Neural progenitor cell (in vitro differentiated cells): ENCODE results near the gene NCF2. TPM values are rescaled to one million over a fixed set of nuclear protein-coding genes. Genes with fewer than 3 reads are reported as not detected.

Source experiments
- DNase-seq: peaks from one replicate; pipeline ENCODE4 v3.0.0-alpha.2; 2016; ENCODE audit warnings: low spot score
- H2AFZ ChIP-seq: fragments of 200-600 bp; sonication (generic); replicated peaks from 2 replicates; pipeline ENCODE4 v1.6.1; 2016; ENCODE audit warnings: antibody characterized with exemption
- H3F3A ChIP-seq: fragments of 200-600 bp; sonication (generic); 2 replicates; pipeline ENCODE4 v1.6.1; 2016; ENCODE audit warnings: antibody characterized with exemption, low read depth
- H3K27ac ChIP-seq: fragments of 200-600 bp; sonication (generic); 2 replicates; pipeline ENCODE4 v1.5.1; 2016; ENCODE audit warnings: mild to moderate bottlenecking
- H3K27me3 ChIP-seq: fragments of 200-600 bp; sonication (generic); 2 replicates; pipeline ENCODE4 v1.6.1; 2016; ENCODE audit warnings: mild to moderate bottlenecking, moderate library complexity
- H3K36me3 ChIP-seq: fragments of 200-600 bp; sonication (generic); 2 replicates; pipeline ENCODE4 v1.5.1; 2016
- H3K4me1 ChIP-seq: fragments of 200-600 bp; sonication (generic); 2 replicates; pipeline ENCODE4 v1.6.1; 2016; ENCODE audit warnings: mixed run types
- H3K4me2 ChIP-seq: fragments of 200-600 bp; sonication (generic); 2 replicates; pipeline ENCODE4 v1.6.1; 2016
- H3K4me3 ChIP-seq: fragments of 200-600 bp; sonication (generic); 2 replicates; pipeline ENCODE4 v1.5.1; 2016
- H3K79me2 ChIP-seq: fragments of 200-600 bp; sonication (generic); 2 replicates; pipeline ENCODE4 v1.6.1; 2016; ENCODE audit warnings: low read depth
- H3K9ac ChIP-seq: fragments of 200-600 bp; sonication (generic); 2 replicates; pipeline ENCODE4 v1.6.1; 2016
- H3K9me3 ChIP-seq: fragments of 200-600 bp; sonication (generic); 2 replicates; pipeline ENCODE4 v1.5.1; 2016; ENCODE audit warnings: low read depth
- H4K20me1 ChIP-seq: fragments of 200-600 bp; sonication (generic); 2 replicates; pipeline ENCODE4 v1.6.1; 2016; ENCODE audit warnings: low read depth
- H3K27ac Mint-ChIP-seq: 3 replicates; pipeline ENCODE4 v1.8.0; 2021; ENCODE audit warnings: mixed read lengths
- H3K27me3 Mint-ChIP-seq: 2 replicates; pipeline ENCODE4 v1.8.0; 2022; ENCODE audit warnings: low read depth, mild to moderate bottlenecking, inconsistent platforms, moderate library complexity, mixed read lengths; ENCODE audit not compliant: insufficient read depth
- H3K36me3 Mint-ChIP-seq: 3 replicates; pipeline ENCODE4 v1.8.0; 2021; ENCODE audit warnings: mixed read lengths
- H3K4me1 Mint-ChIP-seq: 3 replicates; pipeline ENCODE4 v1.8.0; 2021; ENCODE audit warnings: mixed read lengths
- H3K4me3 Mint-ChIP-seq: 3 replicates; pipeline ENCODE4 v1.8.0; 2021; ENCODE audit warnings: mild to moderate bottlenecking, moderate library complexity, mixed read lengths
- H3K9me3 Mint-ChIP-seq: 3 replicates; pipeline ENCODE4 v1.8.0; 2020; ENCODE audit warnings: mixed read lengths
- EZH2 ChIP-seq: fragments of 200-600 bp; sonication (generic); IDR thresholded peaks from 2 replicates; pipeline ENCODE4 v1.6.1; 2017; ENCODE audit warnings: antibody characterized with exemption, mild to moderate bottlenecking, moderate library complexity
- EZH2phosphoT487 ChIP-seq: fragments of 200-600 bp; sonication (generic); IDR thresholded peaks from 2 replicates; pipeline ENCODE4 v1.6.1; 2017; ENCODE audit warnings: antibody characterized with exemption
- total RNA-seq: library from RNA; depleted of rRNA; stranded (reverse); fragments of >200 nt; gene quantifications from 2 replicates; pipeline ENCODE4 v1.2.3, GENCODE V29; 2015; ENCODE audit warnings: low replicate concordance
- TF ChIP-seq, protein P1 (sequence below): fragments of 200-600 bp; sonication (generic); IDR thresholded peaks from 2 replicates; pipeline ENCODE4 v1.5.1; 2017; ENCODE audit warnings: antibody characterized with exemption, mild to moderate bottlenecking

The NCF2 gene
- total RNA-seq, 1 donor from 2014 or later = not detected

DNA sequence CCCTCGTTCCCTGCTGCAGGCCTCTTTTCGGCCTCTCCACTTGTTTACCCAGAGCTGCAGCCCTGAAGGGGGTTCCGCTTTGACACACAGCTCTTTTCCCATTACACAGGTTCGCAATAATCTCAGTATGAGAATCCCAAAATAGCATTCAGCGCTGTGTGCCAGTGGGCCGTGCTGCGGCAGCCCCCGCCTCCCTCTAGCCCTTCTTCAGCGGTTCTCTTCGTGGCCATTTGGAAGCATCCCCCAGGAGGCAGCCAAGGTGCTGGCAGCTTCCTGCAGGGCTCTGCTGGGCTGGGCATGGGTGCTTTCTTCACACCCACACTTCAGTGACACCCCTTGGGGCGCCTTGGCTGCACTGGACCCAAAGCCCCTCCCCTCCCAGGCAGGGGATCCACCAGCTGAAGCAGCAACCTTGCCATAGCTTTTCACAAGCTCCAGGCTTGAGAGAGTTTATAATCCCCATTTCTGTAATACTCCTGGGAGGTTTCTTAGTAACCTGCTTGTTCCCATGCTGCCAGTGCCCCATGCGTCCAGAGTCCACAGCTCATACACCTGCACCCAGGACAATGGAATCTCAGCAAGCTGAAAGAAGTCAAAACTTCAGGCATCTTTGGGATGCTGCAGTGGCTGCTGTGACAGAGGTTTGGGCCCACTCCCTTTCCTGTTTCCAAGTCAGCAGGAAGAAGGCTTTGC is 8.1 kb downstream of the NCF2 start:
- Histone ChIP-seq H3K4me3 (no peak overlapping the region), H3K27me3 (no peaks in the 10 kb centered on the region), H3K79me2 (no peaks in the 10 kb centered on the region), H3K9ac (no peak overlapping the region), H3K27ac (no peak overlapping the region), H2AFZ (peak overlapping the region; percentile 39), H3K9me3 (no peaks in the 10 kb centered on the region), H3K4me2 (no peak overlapping the region), H3K4me1 (no peaks in the 10 kb centered on the region), H4K20me1 (no peaks in the 10 kb centered on the region), H3F3A (no peaks in the 10 kb centered on the region), H3K36me3 (no peaks in the 10 kb centered on the region)
- H3K4me1 Mint-ChIP-seq = peaks cover 27% of the 10 kb centered on the region
- H3K4me3 Mint-ChIP-seq = no peak overlapping the region
- no peaks in the 10 kb centered on the region for H3K36me3 Mint-ChIP-seq
- no peak for DNase-seq
- peaks cover 14% of the 10 kb centered on the region for H3K27me3 Mint-ChIP-seq
- H3K27ac Mint-ChIP-seq = peak overlapping the region; percentile 66
- TF ChIP-seq, protein P1, sequence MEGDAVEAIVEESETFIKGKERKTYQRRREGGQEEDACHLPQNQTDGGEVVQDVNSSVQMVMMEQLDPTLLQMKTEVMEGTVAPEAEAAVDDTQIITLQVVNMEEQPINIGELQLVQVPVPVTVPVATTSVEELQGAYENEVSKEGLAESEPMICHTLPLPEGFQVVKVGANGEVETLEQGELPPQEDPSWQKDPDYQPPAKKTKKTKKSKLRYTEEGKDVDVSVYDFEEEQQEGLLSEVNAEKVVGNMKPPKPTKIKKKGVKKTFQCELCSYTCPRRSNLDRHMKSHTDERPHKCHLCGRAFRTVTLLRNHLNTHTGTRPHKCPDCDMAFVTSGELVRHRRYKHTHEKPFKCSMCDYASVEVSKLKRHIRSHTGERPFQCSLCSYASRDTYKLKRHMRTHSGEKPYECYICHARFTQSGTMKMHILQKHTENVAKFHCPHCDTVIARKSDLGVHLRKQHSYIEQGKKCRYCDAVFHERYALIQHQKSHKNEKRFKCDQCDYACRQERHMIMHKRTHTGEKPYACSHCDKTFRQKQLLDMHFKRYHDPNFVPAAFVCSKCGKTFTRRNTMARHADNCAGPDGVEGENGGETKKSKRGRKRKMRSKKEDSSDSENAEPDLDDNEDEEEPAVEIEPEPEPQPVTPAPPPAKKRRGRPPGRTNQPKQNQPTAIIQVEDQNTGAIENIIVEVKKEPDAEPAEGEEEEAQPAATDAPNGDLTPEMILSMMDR = no peak
- TF ChIP-seq EZH2 = no peak
- no peak for TF ChIP-seq EZH2phosphoT487
- no peaks in the 10 kb centered on the region for H3K9me3 Mint-ChIP-seq

DNA sequence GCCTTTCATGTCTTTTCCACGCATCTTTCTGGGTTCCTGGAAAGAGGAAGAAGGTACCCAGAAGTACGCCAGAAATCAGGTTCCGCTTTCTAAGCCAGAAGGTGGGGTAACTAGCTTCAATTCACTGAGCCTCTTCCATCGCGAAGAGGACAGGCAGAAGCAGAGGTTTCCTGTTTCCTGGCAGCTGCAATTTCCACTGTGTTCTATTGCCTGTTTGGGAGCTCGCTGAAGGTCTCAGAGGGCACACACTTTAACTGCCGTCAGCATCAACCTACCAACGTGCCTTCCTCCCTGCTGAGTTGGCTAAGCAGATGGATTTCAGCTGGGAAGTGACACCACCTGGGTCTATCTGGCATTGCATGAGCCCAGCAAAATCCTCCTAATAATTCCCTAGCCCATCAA is 10.0 kb downstream of the NCF2 start:
- H3K27me3 ChIP-seq = no peaks in the 10 kb centered on the region
- no peak overlapping the region for H3K27ac ChIP-seq
- H3K4me1 ChIP-seq = no peaks in the 10 kb centered on the region
- peak overlapping the region; percentile 7 for H3K4me2 ChIP-seq
- H3K4me3 ChIP-seq = no peak overlapping the region
- TF ChIP-seq EZH2phosphoT487 = no peak
- TF ChIP-seq, protein P1 = peak; percentile 47
- H3K9me3 ChIP-seq = no peaks in the 10 kb centered on the region
- H4K20me1 ChIP-seq = no peaks in the 10 kb centered on the region
- Mint-ChIP-seq H3K36me3 (no peaks in the 10 kb centered on the region), H3K4me1 (peaks cover 32% of the 10 kb centered on the region), H3K4me3 (no peak overlapping the region), H3K9me3 (no peaks in the 10 kb centered on the region), H3K27me3 (peaks cover 14% of the 10 kb centered on the region), H3K27ac (peak overlapping the region; percentile 50)
- no peaks in the 10 kb centered on the region for H3K36me3 ChIP-seq
- DNase-seq = peak; percentile 60
- H3K79me2 ChIP-seq = no peaks in the 10 kb centered on the region
- H3K9ac ChIP-seq = no peak overlapping the region
- H2AFZ ChIP-seq = peak overlapping the region; percentile 48
- no peaks in the 10 kb centered on the region for H3F3A ChIP-seq

DNA sequence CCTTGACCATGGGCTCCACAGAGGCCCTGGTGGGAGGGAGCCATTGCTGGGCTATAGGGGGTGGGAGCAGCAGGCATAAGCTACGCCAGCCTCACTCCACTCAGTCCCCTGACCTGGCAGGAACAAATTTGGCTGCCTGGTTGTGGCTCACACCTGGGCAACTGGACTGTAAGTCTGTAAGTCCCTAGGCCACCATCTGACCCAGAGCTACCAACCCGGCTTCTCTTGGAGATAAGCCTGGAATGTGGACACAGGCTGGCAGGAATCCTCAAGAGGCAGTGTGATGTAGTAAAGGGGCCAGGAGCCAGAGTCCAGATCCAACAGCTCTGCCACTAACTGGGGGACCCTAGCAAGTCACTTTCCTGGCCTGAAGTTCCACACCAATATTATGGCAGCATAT is 11.4 kb downstream of the NCF2 start:
- Histone ChIP-seq H3K4me2 (no peak overlapping the region), H3K9me3 (no peaks in the 10 kb centered on the region), H3K36me3 (no peaks in the 10 kb centered on the region), H3K4me3 (no peak overlapping the region), H4K20me1 (no peaks in the 10 kb centered on the region), H3K9ac (no peak overlapping the region), H3K79me2 (no peaks in the 10 kb centered on the region), H2AFZ (no peak overlapping the region), H3K27me3 (no peaks in the 10 kb centered on the region), H3K27ac (no peak overlapping the region), H3F3A (no peaks in the 10 kb centered on the region), H3K4me1 (no peaks in the 10 kb centered on the region)
- Mint-ChIP-seq H3K27me3 (peaks cover 13% of the 10 kb centered on the region), H3K27ac (no peak overlapping the region), H3K4me3 (no peak overlapping the region), H3K36me3 (no peaks in the 10 kb centered on the region), H3K9me3 (no peaks in the 10 kb centered on the region), H3K4me1 (peaks cover 26% of the 10 kb centered on the region)
- no peak for DNase-seq
- TF ChIP-seq EZH2phosphoT487 = no peak
- TF ChIP-seq, protein P1 = no peak
- TF ChIP-seq EZH2 = no peak
